NT2/D1 (cell line): Measurements from ENCODE around the gene DNAJC5G.

Experiments used
- DNase-seq: peaks from one replicate; pipeline ENCODE4 v3.0.0-alpha.2; 2011; ENCODE audit warnings: low read depth, low spot score
- H3K27me3 ChIP-seq: 2 replicates; pipeline ENCODE4 v1.6.0; 2011; ENCODE audit warnings: mild to moderate bottlenecking; ENCODE audit not compliant: insufficient read length, insufficient read depth
- H3K36me3 ChIP-seq: 2 replicates; pipeline ENCODE4 v1.6.1; 2011; ENCODE audit warnings: mild to moderate bottlenecking, low read length, mixed read lengths; ENCODE audit not compliant: insufficient read depth, insufficient read length
- H3K4me1 ChIP-seq: 2 replicates; pipeline ENCODE4 v1.5.1; 2011; ENCODE audit not compliant: insufficient read depth, insufficient read length
- H3K4me3 ChIP-seq: 2 replicates; pipeline ENCODE4 v1.5.1; 2011; ENCODE audit warnings: low read depth; ENCODE audit not compliant: insufficient read length
- H3K9ac ChIP-seq: 2 replicates; pipeline ENCODE4 v1.6.0; 2011; ENCODE audit warnings: low read depth; ENCODE audit not compliant: insufficient read length
- H3K9me3 ChIP-seq: 2 replicates; pipeline ENCODE4 v1.5.1; 2011; ENCODE audit warnings: mild to moderate bottlenecking, low read length; ENCODE audit not compliant: insufficient read depth
- SUZ12 ChIP-seq: IDR thresholded peaks from 2 replicates; pipeline ENCODE4 v1.6.1; 2011; ENCODE audit not compliant: insufficient read length, insufficient read depth; ENCODE audit errors: extremely low read depth
- YY1 ChIP-seq: IDR thresholded peaks from 2 replicates; pipeline ENCODE4 v1.6.1; 2011; ENCODE audit not compliant: insufficient read length, insufficient read depth
- ZNF274 ChIP-seq: IDR thresholded peaks from 2 replicates; pipeline ENCODE4 v1.6.1; 2011; ENCODE audit warnings: mild to moderate bottlenecking, low read depth, low read length

Gene DNAJC5G

DNA sequence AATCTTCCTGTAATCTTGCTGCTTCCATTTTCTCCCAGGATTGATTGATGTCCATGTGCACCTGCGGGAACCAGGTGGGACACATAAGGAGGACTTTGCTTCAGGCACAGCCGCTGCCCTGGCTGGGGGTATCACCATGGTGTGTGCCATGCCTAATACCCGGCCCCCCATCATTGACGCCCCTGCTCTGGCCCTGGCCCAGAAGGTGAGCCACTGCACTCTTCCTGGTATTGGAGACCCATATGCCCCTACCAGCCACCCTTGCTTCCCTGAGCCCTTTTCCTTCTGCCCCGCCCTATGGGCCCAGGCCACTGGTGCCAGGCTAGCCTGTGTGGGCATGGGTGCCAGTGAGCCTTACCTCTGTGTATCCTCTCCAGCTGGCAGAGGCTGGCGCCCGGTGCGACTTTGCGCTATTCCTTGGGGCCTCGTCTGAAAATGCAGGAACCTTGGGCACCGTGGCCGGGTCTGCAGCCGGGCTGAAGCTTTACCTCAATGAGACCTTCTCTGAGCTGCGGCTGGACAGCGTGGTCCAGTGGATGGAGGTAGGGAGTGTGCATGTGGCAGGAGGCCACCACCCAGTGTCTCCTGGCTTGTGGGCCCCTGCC, 37.8 kb upstream of the DNAJC5G start:
- Histone ChIP-seq H3K9ac (no peak overlapping the region), H3K4me3 (no peak overlapping the region), H3K9me3 (no peaks in the 10 kb centered on the region), H3K27me3 (no peaks in the 10 kb centered on the region), H3K4me1 (no peaks in the 10 kb centered on the region), H3K36me3 (peaks cover 97% of the 10 kb centered on the region)
- no peak for DNase-seq
- TF ChIP-seq SUZ12 (no peak), YY1 (no peak), ZNF274 (no peak)

DNA sequence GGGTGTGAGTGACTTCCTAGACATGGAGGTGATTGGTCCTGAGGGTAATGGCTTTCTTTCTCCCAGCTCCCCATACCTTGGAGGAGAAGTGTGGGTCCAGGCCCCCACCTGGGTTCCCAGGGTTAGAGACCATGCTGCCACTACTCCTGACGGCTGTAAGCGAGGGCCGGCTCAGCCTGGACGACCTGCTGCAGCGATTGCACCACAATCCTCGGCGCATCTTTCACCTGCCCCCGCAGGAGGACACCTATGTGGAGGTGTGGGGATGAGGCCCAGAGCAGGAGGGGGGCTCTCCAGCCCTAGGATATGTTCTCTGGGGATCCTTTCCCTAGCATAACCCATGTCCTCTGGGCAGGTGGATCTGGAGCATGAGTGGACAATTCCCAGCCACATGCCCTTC, 36.3 kb upstream of the DNAJC5G start:
- H3K4me1 ChIP-seq: no peaks in the 10 kb centered on the region
- no peaks in the 10 kb centered on the region for H3K27me3 ChIP-seq
- DNase-seq: no peak
- H3K36me3 ChIP-seq: peaks cover 97% of the 10 kb centered on the region
- no peak overlapping the region for H3K4me3 ChIP-seq
- TF ChIP-seq SUZ12: no peak
- TF ChIP-seq YY1: no peak
- TF ChIP-seq ZNF274: no peak
- no peak overlapping the region for H3K9ac ChIP-seq
- no peaks in the 10 kb centered on the region for H3K9me3 ChIP-seq

GRCh38 chr2:27240406-27240805, 34.8 kb upstream of the DNAJC5G start:
- Histone ChIP-seq H3K27me3 (no peaks in the 10 kb centered on the region), H3K9ac (no peak overlapping the region), H3K36me3 (peaks cover 95% of the 10 kb centered on the region), H3K9me3 (no peaks in the 10 kb centered on the region), H3K4me3 (no peak overlapping the region), H3K4me1 (no peaks in the 10 kb centered on the region)
- TF ChIP-seq SUZ12 (no peak), YY1 (no peak), ZNF274 (no peak)
- DNase-seq: no peak

DNA sequence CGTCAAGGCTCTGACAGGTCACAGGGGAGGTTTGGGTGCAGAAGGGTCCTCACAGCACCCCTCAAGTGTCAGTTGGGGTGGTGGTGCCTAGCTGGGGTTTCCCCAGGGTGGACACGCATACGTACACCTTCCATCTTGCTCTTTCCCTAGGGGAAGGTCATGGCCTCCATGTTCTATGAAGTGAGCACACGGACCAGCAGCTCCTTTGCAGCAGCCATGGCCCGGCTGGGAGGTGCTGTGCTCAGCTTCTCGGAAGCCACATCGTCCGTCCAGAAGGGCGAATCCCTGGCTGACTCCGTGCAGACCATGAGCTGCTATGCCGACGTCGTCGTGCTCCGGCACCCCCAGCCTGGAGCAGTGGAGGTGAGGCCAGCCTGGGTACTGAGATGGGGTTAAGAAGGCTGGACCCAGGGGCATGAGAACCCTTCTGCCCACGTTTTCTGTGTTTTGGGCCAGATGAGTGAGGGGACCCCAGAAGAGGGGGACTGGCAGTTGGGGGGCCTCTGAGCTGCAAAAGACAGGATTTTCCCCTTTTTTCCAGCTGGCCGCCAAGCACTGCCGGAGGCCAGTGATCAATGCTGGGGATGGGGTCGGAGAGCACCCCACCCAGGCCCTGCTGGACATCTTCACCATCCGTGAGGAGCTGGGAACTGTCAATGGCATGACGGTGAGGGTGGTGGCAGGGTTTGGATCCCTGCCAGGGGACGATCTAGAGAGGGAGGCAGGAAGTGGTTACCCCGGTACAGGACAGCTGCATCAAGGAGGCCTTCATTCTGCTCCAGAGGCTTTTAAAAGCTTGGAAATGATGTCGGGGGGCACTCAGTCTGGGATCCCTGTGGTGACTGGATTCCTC, 33.2 kb upstream of the DNAJC5G start:
- no peaks in the 10 kb centered on the region for H3K27me3 ChIP-seq
- no peaks in the 10 kb centered on the region for H3K4me1 ChIP-seq
- no peaks in the 10 kb centered on the region for H3K9me3 ChIP-seq
- TF ChIP-seq YY1 (no peak), ZNF274 (no peak), SUZ12 (no peak)
- DNase-seq: no peak
- peaks cover 83% of the 10 kb centered on the region for H3K36me3 ChIP-seq
- no peak overlapping the region for H3K4me3 ChIP-seq
- no peak overlapping the region for H3K9ac ChIP-seq

DNA sequence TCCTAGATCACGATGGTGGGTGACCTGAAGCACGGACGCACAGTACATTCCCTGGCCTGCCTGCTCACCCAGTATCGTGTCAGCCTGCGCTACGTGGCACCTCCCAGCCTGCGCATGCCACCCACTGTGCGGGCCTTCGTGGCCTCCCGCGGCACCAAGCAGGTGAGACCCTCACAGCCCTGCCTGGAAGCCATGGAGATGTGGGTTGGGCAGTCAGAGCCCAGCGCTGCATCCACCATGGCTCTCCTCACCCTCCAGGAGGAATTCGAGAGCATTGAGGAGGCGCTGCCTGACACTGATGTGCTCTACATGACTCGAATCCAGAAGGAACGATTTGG, 32.6 kb upstream of the DNAJC5G start:
- TF ChIP-seq SUZ12: no peak
- TF ChIP-seq YY1: no peak
- TF ChIP-seq ZNF274: no peak
- Histone ChIP-seq H3K36me3 (peaks cover 78% of the 10 kb centered on the region), H3K4me1 (no peaks in the 10 kb centered on the region), H3K9me3 (no peaks in the 10 kb centered on the region), H3K4me3 (no peak overlapping the region), H3K27me3 (no peaks in the 10 kb centered on the region), H3K9ac (no peak overlapping the region)
- DNase-seq: no peak

DNA sequence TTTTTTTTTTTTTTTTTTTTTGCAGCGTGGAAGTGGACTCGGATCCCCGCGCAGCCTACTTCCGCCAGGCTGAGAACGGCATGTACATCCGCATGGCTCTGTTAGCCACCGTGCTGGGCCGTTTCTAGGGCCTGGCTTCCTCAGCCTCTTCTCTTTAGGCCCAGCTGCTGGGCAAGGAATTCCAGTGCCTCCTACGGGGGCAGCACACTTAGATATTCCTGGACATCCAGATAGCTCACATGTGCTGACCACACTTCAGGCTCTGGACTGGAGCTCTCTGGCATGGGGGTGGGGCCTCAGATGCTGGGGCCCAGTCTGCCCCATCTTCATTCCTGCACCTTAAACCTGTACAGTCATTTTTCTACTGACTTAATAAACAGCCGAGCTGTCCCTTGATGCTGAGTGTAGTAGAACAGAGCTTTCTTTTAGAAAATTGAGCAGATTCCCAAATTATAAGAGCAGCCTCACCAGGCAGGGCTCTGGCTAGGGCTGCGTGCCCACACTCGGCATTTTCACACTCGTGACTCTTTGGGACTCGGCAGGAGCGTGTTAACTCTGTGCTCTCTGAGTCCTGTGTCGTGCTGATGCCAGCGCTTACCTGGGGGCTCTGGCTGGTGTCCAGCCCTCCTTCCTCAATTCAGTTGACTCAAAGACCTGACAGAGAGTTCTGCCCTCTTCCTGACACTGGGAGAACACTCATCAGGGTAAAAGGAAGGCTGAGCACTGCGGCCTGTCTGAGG, 31.7 kb upstream of the DNAJC5G start:
- Histone ChIP-seq H3K4me1 (no peaks in the 10 kb centered on the region), H3K36me3 (peaks cover 68% of the 10 kb centered on the region), H3K9me3 (no peaks in the 10 kb centered on the region), H3K4me3 (no peak overlapping the region), H3K27me3 (no peaks in the 10 kb centered on the region), H3K9ac (no peak overlapping the region)
- TF ChIP-seq SUZ12: no peak
- no peak for TF ChIP-seq ZNF274
- TF ChIP-seq YY1: no peak
- DNase-seq: no peak

- Histone ChIP-seq H3K4me1 (no peaks in the 10 kb centered on the region), H3K27me3 (no peaks in the 10 kb centered on the region), H3K9me3 (no peaks in the 10 kb centered on the region), H3K36me3 (peaks cover 54% of the 10 kb centered on the region), H3K4me3 (no peak overlapping the region), H3K9ac (no peak overlapping the region)
- TF ChIP-seq SUZ12 (no peak), ZNF274 (no peak), YY1 (no peak)
- no peak for DNase-seq
Measured at GRCh38 chr2:27245116-27245515, 30.1 kb upstream of the DNAJC5G start.
